IMR-90 (cell line): ENCODE data around the gene GSTK1. TPM values are rescaled to one million over a fixed set of nuclear protein-coding genes. Genes with fewer than 3 reads are reported as not detected.

Source experiments
- ATAC-seq: fragments of 200-7000 bp; cut with Tn5 transposase; 2 replicates; pipeline ENCODE4 v1.9.1; 2020; ENCODE audit warnings: low read depth, mild to moderate bottlenecking, moderate library complexity
- BruUV-seq: library from RNA; stranded (reverse); fragments of 400-500 nt; replicated peaks from 2 replicates; lab custom pipeline; 2021; lab: Mats Ljungman, UMichigan
- CTCF ChIA-PET: fragments of 300-600 bp; formaldehyde crosslinking; extraction: SDS; loops from one replicate; lab custom pipeline; 2021; ENCODE audit warnings: antibody characterized with exemption; lab: Yijun Ruan, JAX
- POLR2A ChIA-PET: fragments of 300-600 bp; sonication (Branson Sonifier 250); formaldehyde crosslinking; loops from one replicate; lab custom pipeline; 2022; ENCODE audit warnings: antibody characterized with exemption; ENCODE audit not compliant: unreplicated experiment; lab: Charles Lee
- DNase-seq: peaks from one replicate; pipeline ENCODE4 v3.0.0; 2013
- H2AFZ ChIP-seq: replicated peaks from 2 replicates; pipeline ENCODE3; 2013; ENCODE audit warnings: low read length, mild to moderate bottlenecking; ENCODE audit not compliant: poor library complexity
- H2AK5ac ChIP-seq: 2 replicates; pipeline ENCODE4 v1.6.1; 2013; ENCODE audit warnings: low read depth, low read length, inconsistent platforms
- H2AK9ac ChIP-seq: replicated peaks from 2 replicates; pipeline ENCODE3; 2013; ENCODE audit warnings: mild to moderate bottlenecking, low read depth, low read length, moderate library complexity; ENCODE audit not compliant: poor library complexity
- H2BK120ac ChIP-seq: 2 replicates; pipeline ENCODE4 v1.6.1; 2013; ENCODE audit warnings: low read depth, low read length, inconsistent platforms
- H2BK15ac ChIP-seq: 3 replicates; pipeline ENCODE4 v1.6.1; 2013; ENCODE audit warnings: low read depth, low read length, inconsistent platforms
- H2BK20ac ChIP-seq: 2 replicates; pipeline ENCODE4 v1.6.1; 2013; ENCODE audit warnings: low read depth, mild to moderate bottlenecking, inconsistent platforms, low read length, moderate library complexity
- H2BK5ac ChIP-seq: 2 replicates; pipeline ENCODE4 v1.6.1; 2013; ENCODE audit warnings: mild to moderate bottlenecking, low read depth, low read length, inconsistent platforms; ENCODE audit not compliant: poor library complexity, severe bottlenecking
- H3K14ac ChIP-seq: replicated peaks from 2 replicates; pipeline ENCODE4 v1.6.1; 2013; ENCODE audit warnings: low read depth, low read length, inconsistent platforms
- H3K18ac ChIP-seq: 2 replicates; pipeline ENCODE4 v1.6.1; 2013; ENCODE audit warnings: low read depth, low read length, control low read depth
- H3K23ac ChIP-seq: 2 replicates; pipeline ENCODE4 v1.6.1; 2013; ENCODE audit warnings: low read depth, low read length, inconsistent platforms
- H3K27ac ChIP-seq: 2 replicates; pipeline ENCODE4 v1.5.1; 2013; ENCODE audit warnings: mild to moderate bottlenecking, control low read depth, low read length; ENCODE audit not compliant: insufficient read depth
- H3K27me3 ChIP-seq: 2 replicates; pipeline ENCODE4 v1.6.1; 2013; ENCODE audit warnings: low read length; ENCODE audit not compliant: control insufficient read depth, insufficient read depth
- H3K36me3 ChIP-seq: 2 replicates; pipeline ENCODE4 v1.6.1; 2013; ENCODE audit warnings: low read length, mixed read lengths; ENCODE audit not compliant: control insufficient read depth, insufficient read depth
- H3K4ac ChIP-seq: 2 replicates; pipeline ENCODE4 v1.6.1; 2013; ENCODE audit warnings: low read depth, low read length, inconsistent platforms
- H3K4me1 ChIP-seq: 2 replicates; pipeline ENCODE4 v1.6.1; 2013; ENCODE audit warnings: low read length, mixed read lengths; ENCODE audit not compliant: control insufficient read depth, insufficient read depth
- H3K4me2 ChIP-seq: 2 replicates; pipeline ENCODE4 v1.6.1; 2013; ENCODE audit warnings: low read depth, mild to moderate bottlenecking, control low read depth, low read length, moderate library complexity
- H3K4me3 ChIP-seq: 2 replicates; pipeline ENCODE4 v1.5.1; 2013; ENCODE audit warnings: low read depth, mild to moderate bottlenecking, control low read depth, low read length, moderate library complexity; ENCODE audit not compliant: insufficient read depth
- H3K56ac ChIP-seq: 2 replicates; pipeline ENCODE4 v1.6.1; 2013; ENCODE audit warnings: low read length, inconsistent platforms; ENCODE audit not compliant: insufficient read depth; ENCODE audit errors: extremely low read depth
- H3K79me1 ChIP-seq, 2 experiments: 2 replicates each; pipeline ENCODE4 v1.6.1; 2013; ENCODE audit warnings: low read length in 2 of 2, inconsistent platforms in 1 of 2, low read depth in 1 of 2
- H3K9ac ChIP-seq: 2 replicates; pipeline ENCODE4 v1.6.1; 2013; ENCODE audit warnings: low read depth, low read length, control low read depth
- H3K9me1 ChIP-seq: 2 replicates; pipeline ENCODE4 v1.6.1; 2013; ENCODE audit warnings: low read length, inconsistent platforms; ENCODE audit not compliant: insufficient read depth
- H3K9me3 ChIP-seq: 2 replicates; pipeline ENCODE4 v1.6.1; 2013; ENCODE audit warnings: low read length; ENCODE audit not compliant: control insufficient read depth, insufficient read depth
- H4K20me1 ChIP-seq: 2 replicates; pipeline ENCODE4 v1.6.1; 2013; ENCODE audit warnings: low read length, inconsistent platforms; ENCODE audit not compliant: insufficient read depth
- H4K5ac ChIP-seq: 2 replicates; pipeline ENCODE4 v1.6.1; 2013; ENCODE audit warnings: mild to moderate bottlenecking, low read depth, low read length, control low read depth
- H4K8ac ChIP-seq, 2 experiments: 2 replicates each; pipeline ENCODE4 v1.6.1; 2013; ENCODE audit warnings: low read depth in 2 of 2, low read length in 2 of 2, control low read depth in 1 of 2, inconsistent platforms in 1 of 2
- H4K91ac ChIP-seq: 2 replicates; pipeline ENCODE4 v1.6.1; 2013; ENCODE audit warnings: low read depth, low read length, inconsistent platforms; ENCODE audit not compliant: insufficient read depth
- BHLHE40 ChIP-seq: fragments of 150-350 bp; IDR thresholded peaks from 2 replicates; pipeline ENCODE4 v1.6.1; 2016; ENCODE audit warnings: mild to moderate bottlenecking, low read depth, low read length
- CHD1 ChIP-seq: IDR thresholded peaks from 2 replicates; pipeline ENCODE4 v1.6.1; 2012; ENCODE audit warnings: low read depth, low read length, improper control_type of control experiment
- FOS ChIP-seq: fragments of 150-350 bp; IDR thresholded peaks from 2 replicates; pipeline ENCODE4 v1.6.1; 2016; ENCODE audit warnings: low read depth, low read length
- MXI1 ChIP-seq: IDR thresholded peaks from 2 replicates; pipeline ENCODE4 v1.6.1; 2012; ENCODE audit warnings: low read depth, mild to moderate bottlenecking, low read length, moderate library complexity, borderline replicate concordance
- NFE2L2 ChIP-seq: fragments of 150-350 bp; IDR thresholded peaks from 2 replicates; pipeline ENCODE4 v1.6.1; 2016; ENCODE audit warnings: low read depth, mild to moderate bottlenecking, low read length
- POLR2A ChIP-seq: IDR thresholded peaks from 2 replicates; pipeline ENCODE4 v1.6.1; 2012; ENCODE audit warnings: mild to moderate bottlenecking, low read depth, low read length
- RAD21 ChIP-seq: IDR thresholded peaks from 2 replicates; pipeline ENCODE4 v1.6.1; 2012; ENCODE audit warnings: low read length, improper control_type of control experiment
- WGBS, 2 experiments: methylation state at CpG; one replicate each; pipeline versions ENCODE4 v1.1.5 to v1.1.7; 2013; ENCODE audit warnings: missing lambda C conversion rate in 2 of 2; ENCODE audit not compliant: insufficient read length in 1 of 2; ENCODE audit errors: extremely low coverage in 2 of 2; 5-methylcytosine and 5-hydroxymethylcytosine counted together
- dilution Hi-C: fragments of 300-500 bp; cut with HindIII; formaldehyde crosslinking; loops from one replicate; pipeline ENCODE4 v1.14.3; 2018; ENCODE audit warnings: low sequenced_read_pairs; ENCODE audit not compliant: unreplicated experiment
- in situ Hi-C: fragments of 300-500 bp; cut with MboI; formaldehyde crosslinking; loops from 3 replicates; pipeline ENCODE4 v1.14.3; 2019; ENCODE audit warnings: low sequenced_read_pairs, inconsistent platforms, mixed read lengths
- intact Hi-C: fragments of 100-400 bp; cut with micrococcal nuclease; formaldehyde crosslinking; loops from 2 replicates; pipeline ENCODE4 v1.10.0; 2022
- polyA plus RNA-seq, 3 experiments: library from polyadenylated mRNA; depleted of rRNA; stranded (reverse); fragments of >200 nt; gene quantifications; 2 replicates each; pipeline ENCODE4 v1.2.3, GENCODE V29; 2012; ENCODE audit warnings: low replicate concordance in 1 of 3
- total RNA-seq: library from RNA; depleted of rRNA; stranded (reverse); fragments of >200 nt; gene quantifications from 2 replicates; pipeline ENCODE4 v1.2.3, GENCODE V29; 2012

The GSTK1 gene
- total and polyA plus RNA-seq, 2 of the 4 experiments (the other 2 are of a cell fraction), result 64.9 to 111 TPM

DNA sequence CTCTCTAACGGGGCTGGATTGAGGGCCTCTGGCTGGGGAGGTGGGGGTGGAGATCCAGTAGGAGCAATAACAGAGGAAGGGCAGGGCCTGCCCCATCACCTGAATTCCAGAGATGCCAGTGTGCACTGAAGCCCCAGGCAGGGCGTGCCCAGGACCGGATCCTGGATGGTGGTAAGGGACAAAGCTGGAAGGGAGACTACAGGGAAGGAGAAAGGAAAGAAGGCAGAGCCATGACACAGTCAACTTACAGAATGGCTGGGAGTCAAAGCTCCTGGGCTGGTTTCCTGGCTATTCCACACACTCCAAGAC lies 22.2 kb downstream of the GSTK1 start (continued):
- TF ChIP-seq BHLHE40, result no peak
- no peak for TF ChIP-seq FOS
- TF ChIP-seq RAD21, result no peak
- no peak for TF ChIP-seq CHD1
- TF ChIP-seq NFE2L2, result no peak

DNA sequence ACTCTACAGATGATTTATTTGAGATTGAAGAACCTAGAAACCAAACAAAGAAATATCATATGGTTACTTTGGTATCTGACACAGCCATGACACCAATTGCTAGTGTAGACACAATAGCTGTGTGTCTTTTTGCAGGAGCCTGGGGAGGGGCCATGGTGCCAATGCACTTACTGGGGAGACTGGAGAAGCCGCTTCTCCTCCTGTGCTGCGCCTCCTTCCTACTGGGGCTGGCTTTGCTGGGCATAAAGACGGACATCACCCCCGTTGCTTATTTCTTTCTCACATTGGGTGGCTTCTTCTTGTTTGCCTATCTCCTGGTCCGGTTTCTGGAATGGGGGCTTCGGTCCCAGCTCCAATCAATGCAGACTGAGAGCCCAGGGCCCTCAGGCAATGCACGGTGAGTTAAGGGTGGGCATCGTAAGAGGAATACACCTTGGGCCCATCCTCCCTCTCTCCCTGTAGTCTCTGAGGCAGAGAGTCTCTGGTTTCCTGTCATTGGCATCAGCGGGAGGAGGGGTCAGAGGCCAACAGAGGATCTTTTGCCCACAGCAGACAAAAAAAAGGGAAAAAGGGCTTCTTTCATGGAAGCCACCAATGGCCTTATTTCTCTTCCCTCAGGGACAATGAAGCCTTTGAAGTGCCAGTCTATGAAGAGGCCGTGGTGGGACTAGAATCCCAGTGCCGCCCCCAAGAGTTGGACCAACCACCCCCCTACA lies 22.7 kb downstream of the GSTK1 start:
- no peak overlapping the region for H4K8ac ChIP-seq
- H3K4me2 ChIP-seq, result no peak overlapping the region
- H2BK15ac ChIP-seq, result no peak overlapping the region
- no peak overlapping the region for H3K9ac ChIP-seq
- no peak overlapping the region for H2BK5ac ChIP-seq
- H2AK5ac ChIP-seq, result no peak overlapping the region
- H3K9me1 ChIP-seq, result peaks cover 4% of the 10 kb centered on the region; the same call in 1 of the 2 replicates
- peaks cover 9% of the 10 kb centered on the region; the same call in 1 of the 2 replicates for H4K20me1 ChIP-seq
- ATAC-seq (no peak), DNase-seq (no peak)
- peak overlapping the region; percentile 7 for H2AK9ac ChIP-seq
- intact Hi-C loops, result no loop called here
- WGBS, 2 experiments, result no CpG with 5 or more reads among the region's 11 CpGs
- dilution Hi-C loops, result no loop called here
- ChIA-PET CTCF (interaction anchor here (0.7 kb wide), 1 partner anchor 13 kb away, joined by 3 read pairs; no protein-coding TSS in a partner anchor), POLR2A (no interaction called here)
- H2AFZ ChIP-seq, result no peak overlapping the region
- H3K4me3 ChIP-seq, result no peak overlapping the region
- H2BK120ac ChIP-seq, result no peak overlapping the region
- H4K5ac ChIP-seq, result no peak overlapping the region
- no peak overlapping the region for H3K4ac ChIP-seq
- no peaks in the 10 kb centered on the region for H3K9me3 ChIP-seq
- no peak overlapping the region for H2BK20ac ChIP-seq
- in situ Hi-C loops, result no loop called here
- H3K27me3 ChIP-seq, result no peaks in the 10 kb centered on the region
- peaks cover 2% of the 10 kb centered on the region; the same call in 1 of the 2 replicates for H3K36me3 ChIP-seq
- H3K27ac ChIP-seq, result no peak overlapping the region
- H3K23ac ChIP-seq, result no peak overlapping the region
- no peak overlapping the region for H4K91ac ChIP-seq
- TF ChIP-seq POLR2A (no peak), MXI1 (no peak), RAD21 (no peak)
- BruUV-seq, result no TSS peak
- no peak overlapping the region for H3K18ac ChIP-seq
- H3K79me1 ChIP-seq, result peaks cover 4 to 18% of the 10 kb centered on the region in 2 experiments; a peak in 2 of 4 replicates
- no peak overlapping the region for H3K56ac ChIP-seq
- peaks cover 5% of the 10 kb centered on the region; the same call in 1 of the 2 replicates for H3K4me1 ChIP-seq
- no peak overlapping the region for H3K14ac ChIP-seq
